ENCODE measurements around the gene CNFN.

DNA sequence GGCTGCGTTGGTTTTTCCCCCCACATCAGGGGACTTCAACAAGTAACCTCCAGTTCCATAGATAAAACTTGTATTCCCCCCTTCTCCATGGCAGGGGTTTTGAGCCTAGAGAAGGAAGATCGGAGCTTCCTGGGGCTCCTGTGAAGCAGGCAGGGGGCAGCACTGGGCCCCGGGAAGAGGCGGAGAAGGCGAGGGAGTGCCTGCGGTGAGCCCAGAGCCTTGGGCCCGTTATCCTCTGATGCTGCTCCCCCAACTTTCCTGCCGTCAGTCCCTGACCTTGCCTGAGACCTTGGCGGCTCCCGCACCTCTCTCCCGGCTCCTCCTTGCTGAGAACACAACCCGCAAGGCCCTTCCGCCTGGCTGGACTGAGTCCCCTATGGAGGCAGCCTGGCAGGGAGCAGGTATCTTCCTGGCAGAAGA, 34.6 kb upstream of the CNFN start:
- TF ChIP-seq POLR2A (IDR thresholded peaks at IDR 0.05; ENCODE audit: low read length): no peak
- no peak for TF ChIP-seq GATA1 (IDR thresholded peaks at IDR 0.05; ENCODE audit: low read depth, low read length)
